Measurements from ENCODE around the gene NUMBL.

NUMBL gene

GRCh38 chr19:40642757-40643305 lies 47.6 kb downstream of the NUMBL start:
- Histone ChIP-seq H3K27me3 (replicated peaks in 2 of 5; ENCODE audit: control insufficient read depth in 4 of 5, insufficient read depth in 5 of 5, low read length in 4 of 5) (peaks cover 0 to 3% (median 0%) of the 10 kb centered on the region in 5 experiments), H3K4me3 (ENCODE audit: control insufficient read depth in 1 of 7, extremely low read depth in 1 of 7, insufficient read depth in 4 of 7, low read depth in 2 of 7, low read length in 6 of 7) (no peak overlapping the region), H3K27ac (ENCODE audit: insufficient read depth in 1 of 2, low read depth in 1 of 2, low read length in 2 of 2, poor library complexity in 1 of 2, severe bottlenecking in 2 of 2) (no peak overlapping the region), H3K36me3 (ENCODE audit: control insufficient read depth in 4 of 4, insufficient read depth in 4 of 4, low read length in 3 of 4) (no peaks in the 10 kb centered on the region), H3K9me3 (ENCODE audit: control extremely low read depth in 1 of 5, control insufficient read depth in 4 of 5, insufficient read depth in 2 of 5, low read depth in 1 of 5, low read length in 4 of 5) (no peaks in the 10 kb centered on the region), H3K4me1 (ENCODE audit: control extremely low read depth in 1 of 4, control insufficient read depth in 4 of 4, insufficient read depth in 4 of 4, low read length in 3 of 4) (peaks cover 0 to 16% (median 7%) of the 10 kb centered on the region in 4 experiments)
- DNase-seq, result no peak
- ChIA-PET CTCF (interaction anchor here (2.6 kb wide), 1 partner anchor 8 kb away, joined by 19 read pairs; no protein-coding TSS in a partner anchor), POLR2A (interaction anchor here (0.5 kb wide), 1 partner anchor 102 kb away, joined by 4 read pairs; no protein-coding TSS in a partner anchor)
- 96% methylated on average over 4 of the region's 8 CpGs for WGBS (ENCODE audit: insufficient coverage)

- Histone ChIP-seq H3K4me1 (ENCODE audit: control extremely low read depth in 1 of 4, control insufficient read depth in 4 of 4, insufficient read depth in 4 of 4, low read length in 3 of 4) (peaks cover 0 to 16% (median 7%) of the 10 kb centered on the region in 4 experiments), H3K27me3 (replicated peaks in 2 of 5; ENCODE audit: control insufficient read depth in 4 of 5, insufficient read depth in 5 of 5, low read length in 4 of 5) (peaks cover 0 to 3% (median 0%) of the 10 kb centered on the region in 5 experiments), H3K36me3 (ENCODE audit: control insufficient read depth in 4 of 4, insufficient read depth in 4 of 4, low read length in 3 of 4) (no peaks in the 10 kb centered on the region), H3K9me3 (ENCODE audit: control extremely low read depth in 1 of 5, control insufficient read depth in 4 of 5, insufficient read depth in 2 of 5, low read depth in 1 of 5, low read length in 4 of 5) (no peaks in the 10 kb centered on the region), H3K27ac (ENCODE audit: insufficient read depth in 1 of 2, low read depth in 1 of 2, low read length in 2 of 2, poor library complexity in 1 of 2, severe bottlenecking in 2 of 2) (no peak overlapping the region), H3K4me3 (ENCODE audit: control insufficient read depth in 1 of 7, extremely low read depth in 1 of 7, insufficient read depth in 4 of 7, low read depth in 2 of 7, low read length in 6 of 7) (no peak overlapping the region)
- no peak for DNase-seq
- WGBS (ENCODE audit: insufficient coverage), result 96% methylated on average over 9 of the region's 18 CpGs
- ChIA-PET POLR2A (interaction anchor here (0.5 kb wide), 1 partner anchor 101 kb away, joined by 4 read pairs; no protein-coding TSS in a partner anchor), CTCF (interaction anchor here (2.6 kb wide), 1 partner anchor 8 kb away, joined by 19 read pairs; no protein-coding TSS in a partner anchor)
Measured at GRCh38 chr19:40642051-40642706, 48.3 kb downstream of the NUMBL start.

GRCh38 chr19:40641281-40641680 lies 49.2 kb downstream of the NUMBL start:
- no peaks in the 10 kb centered on the region for H3K36me3 ChIP-seq (ENCODE audit: control insufficient read depth in 4 of 4, insufficient read depth in 4 of 4, low read length in 3 of 4)
- no peak overlapping the region for H3K4me3 ChIP-seq (ENCODE audit: control insufficient read depth in 1 of 7, extremely low read depth in 1 of 7, insufficient read depth in 4 of 7, low read depth in 2 of 7, low read length in 6 of 7)
- no peaks in the 10 kb centered on the region for H3K9me3 ChIP-seq (ENCODE audit: control extremely low read depth in 1 of 5, control insufficient read depth in 4 of 5, insufficient read depth in 2 of 5, low read depth in 1 of 5, low read length in 4 of 5)
- CTCF ChIA-PET, result no interaction called here
- WGBS (ENCODE audit: insufficient coverage), result 93% methylated on average over 3 of the region's 7 CpGs
- POLR2A ChIA-PET, result no interaction called here
- H3K4me1 ChIP-seq (ENCODE audit: control extremely low read depth in 1 of 4, control insufficient read depth in 4 of 4, insufficient read depth in 4 of 4, low read length in 3 of 4), result peaks cover 0 to 12% (median 7%) of the 10 kb centered on the region in 4 experiments
- H3K27ac ChIP-seq (ENCODE audit: insufficient read depth in 1 of 2, low read depth in 1 of 2, low read length in 2 of 2, poor library complexity in 1 of 2, severe bottlenecking in 2 of 2), result no peak overlapping the region
- H3K27me3 ChIP-seq (replicated peaks in 2 of 5; ENCODE audit: control insufficient read depth in 4 of 5, insufficient read depth in 5 of 5, low read length in 4 of 5), result peaks cover 0 to 3% (median 0%) of the 10 kb centered on the region in 5 experiments
- DNase-seq, result no peak

GRCh38 chr19:40640744-40641143 lies 49.7 kb downstream of the NUMBL start:
- Histone ChIP-seq H3K27me3 (replicated peaks in 2 of 5; ENCODE audit: control insufficient read depth in 4 of 5, insufficient read depth in 5 of 5, low read length in 4 of 5) (no peaks in the 10 kb centered on the region), H3K36me3 (ENCODE audit: control insufficient read depth in 4 of 4, insufficient read depth in 4 of 4, low read length in 3 of 4) (no peaks in the 10 kb centered on the region), H3K9me3 (ENCODE audit: control extremely low read depth in 1 of 5, control insufficient read depth in 4 of 5, insufficient read depth in 2 of 5, low read depth in 1 of 5, low read length in 4 of 5) (no peaks in the 10 kb centered on the region), H3K4me3 (ENCODE audit: control insufficient read depth in 1 of 7, extremely low read depth in 1 of 7, insufficient read depth in 4 of 7, low read depth in 2 of 7, low read length in 6 of 7) (peak overlapping the region in 3 of 7 experiments; percentile 41 to 58 (median 42)), H3K4me1 (ENCODE audit: control extremely low read depth in 1 of 4, control insufficient read depth in 4 of 4, insufficient read depth in 4 of 4, low read length in 3 of 4) (peaks cover 0 to 7% (median 5%) of the 10 kb centered on the region in 4 experiments), H3K27ac (ENCODE audit: insufficient read depth in 1 of 2, low read depth in 1 of 2, low read length in 2 of 2, poor library complexity in 1 of 2, severe bottlenecking in 2 of 2) (peak overlapping the region in 1 of 2 experiments; percentile 12)
- no peak for DNase-seq
- 0% methylated on average over 1 of the region's 5 CpGs for WGBS (ENCODE audit: insufficient coverage)
- CTCF ChIA-PET, result no interaction called here
- POLR2A ChIA-PET, result no interaction called here

GRCh38 chr19:40639638-40639982 lies 50.8 kb downstream of the NUMBL start:
- Histone ChIP-seq H3K27ac (ENCODE audit: insufficient read depth in 1 of 2, low read depth in 1 of 2, low read length in 2 of 2, poor library complexity in 1 of 2, severe bottlenecking in 2 of 2) (no peak overlapping the region), H3K9me3 (ENCODE audit: control extremely low read depth in 1 of 5, control insufficient read depth in 4 of 5, insufficient read depth in 2 of 5, low read depth in 1 of 5, low read length in 4 of 5) (no peaks in the 10 kb centered on the region), H3K4me3 (ENCODE audit: control insufficient read depth in 1 of 7, extremely low read depth in 1 of 7, insufficient read depth in 4 of 7, low read depth in 2 of 7, low read length in 6 of 7) (no peak overlapping the region), H3K4me1 (ENCODE audit: control extremely low read depth in 1 of 4, control insufficient read depth in 4 of 4, insufficient read depth in 4 of 4, low read length in 3 of 4) (peaks cover 0 to 6% (median 5%) of the 10 kb centered on the region in 4 experiments), H3K27me3 (replicated peaks in 2 of 5; ENCODE audit: control insufficient read depth in 4 of 5, insufficient read depth in 5 of 5, low read length in 4 of 5) (peaks cover 0 to 2% (median 0%) of the 10 kb centered on the region in 5 experiments), H3K36me3 (ENCODE audit: control insufficient read depth in 4 of 4, insufficient read depth in 4 of 4, low read length in 3 of 4) (no peaks in the 10 kb centered on the region)
- POLR2A ChIA-PET, result no interaction called here
- CTCF ChIA-PET, result no interaction called here
- WGBS (ENCODE audit: insufficient coverage), result 98% methylated on average over 5 of the region's 6 CpGs
- no peak for DNase-seq

GRCh38 chr19:40638327-40638726 lies 52.1 kb downstream of the NUMBL start:
- POLR2A ChIA-PET, result no interaction called here
- CTCF ChIA-PET, result no interaction called here

GRCh38 chr19:40633207-40633606 lies 57.2 kb downstream of the NUMBL start:
- H3K36me3 ChIP-seq (ENCODE audit: control insufficient read depth in 4 of 4, insufficient read depth in 4 of 4, low read length in 3 of 4), result peaks cover 0 to 17% (median 4%) of the 10 kb centered on the region in 4 experiments
- WGBS (ENCODE audit: insufficient coverage), result 100% methylated on average over 1 of the region's 5 CpGs
- H3K4me1 ChIP-seq (ENCODE audit: control extremely low read depth in 1 of 4, control insufficient read depth in 4 of 4, insufficient read depth in 4 of 4, low read length in 3 of 4), result peaks cover 0 to 3% (median 3%) of the 10 kb centered on the region in 4 experiments
- no peak overlapping the region for H3K27ac ChIP-seq (ENCODE audit: insufficient read depth in 1 of 2, low read depth in 1 of 2, low read length in 2 of 2, poor library complexity in 1 of 2, severe bottlenecking in 2 of 2)
- POLR2A ChIA-PET, result no interaction called here
- CTCF ChIA-PET, result interaction anchor here (0.9 to 3.5 kb wide), 10 partner anchors 10 to 101 kb away, joined by 3 to 42 read pairs (median 9); no protein-coding TSS in a partner anchor
- no peaks in the 10 kb centered on the region for H3K9me3 ChIP-seq (ENCODE audit: control extremely low read depth in 1 of 5, control insufficient read depth in 4 of 5, insufficient read depth in 2 of 5, low read depth in 1 of 5, low read length in 4 of 5)
- no peak for DNase-seq
- H3K4me3 ChIP-seq (ENCODE audit: control insufficient read depth in 1 of 7, extremely low read depth in 1 of 7, insufficient read depth in 4 of 7, low read depth in 2 of 7, low read length in 6 of 7), result peak overlapping the region in 1 of 7 experiments; percentile 19
- H3K27me3 ChIP-seq (replicated peaks in 2 of 5; ENCODE audit: control insufficient read depth in 4 of 5, insufficient read depth in 5 of 5, low read length in 4 of 5), result peaks cover 0 to 5% (median 0%) of the 10 kb centered on the region in 5 experiments

More at GRCh38 chr19:40638327-40638726, 52.1 kb downstream of the NUMBL start:
- no peak overlapping the region for H3K4me3 ChIP-seq (ENCODE audit: control insufficient read depth in 1 of 7, extremely low read depth in 1 of 7, insufficient read depth in 4 of 7, low read depth in 2 of 7, low read length in 6 of 7)
- peaks cover 0 to 9% (median 7%) of the 10 kb centered on the region in 4 experiments for H3K4me1 ChIP-seq (ENCODE audit: control extremely low read depth in 1 of 4, control insufficient read depth in 4 of 4, insufficient read depth in 4 of 4, low read length in 3 of 4)
- no CpG with 5 or more reads among the region's 1 CpG for WGBS (ENCODE audit: insufficient coverage)
- H3K9me3 ChIP-seq (ENCODE audit: control extremely low read depth in 1 of 5, control insufficient read depth in 4 of 5, insufficient read depth in 2 of 5, low read depth in 1 of 5, low read length in 4 of 5), result no peaks in the 10 kb centered on the region
- H3K27ac ChIP-seq (ENCODE audit: insufficient read depth in 1 of 2, low read depth in 1 of 2, low read length in 2 of 2, poor library complexity in 1 of 2, severe bottlenecking in 2 of 2), result no peak overlapping the region
- no peaks in the 10 kb centered on the region for H3K36me3 ChIP-seq (ENCODE audit: control insufficient read depth in 4 of 4, insufficient read depth in 4 of 4, low read length in 3 of 4)
- H3K27me3 ChIP-seq (replicated peaks in 2 of 5; ENCODE audit: control insufficient read depth in 4 of 5, insufficient read depth in 5 of 5, low read length in 4 of 5), result peaks cover 0 to 5% (median 0%) of the 10 kb centered on the region in 5 experiments
- no peak for DNase-seq
